NCI-H82 treated with DMSO at 0.1 percent for 48 hours (cell line): ENCODE results near the gene MPG.
"Not testable (repeated sequence)": the region's sequence is repeated elsewhere in the genome, so short reads cannot be mapped to it uniquely, and the experiment has no call there.

Experiments used
- DNase-seq: peaks from one replicate; lab custom pipeline; 2025; ENCODE audit not compliant: unreplicated experiment; lab: John Stamatoyannopoulos, UW

Gene MPG

GRCh38 chr16:77807-78443 is at the start of gene MPG:
MPG (plus strand) TSS chr16:78225; CDS start chr16:78310, 85 bp downstream.
- peak; percentile 48 for DNase-seq

- DNase-seq = not testable (repeated sequence)
Measured at GRCh38 chr16:30627-31026, 47.4 kb upstream of the MPG start.

- DNase-seq = not testable (repeated sequence)
Measured at GRCh38 chr16:33154-33876, 44.7 kb upstream of the MPG start.

GRCh38 chr16:33877-34647 is 44.0 kb upstream of the MPG start:
- no peak for DNase-seq

- DNase-seq = no peak
Measured at GRCh38 chr16:34648-34987, 43.4 kb upstream of the MPG start.

GRCh38 chr16:35011-35677 is 42.9 kb upstream of the MPG start:
- DNase-seq = no peak

- no peak for DNase-seq
Measured at GRCh38 chr16:35678-36305, 42.2 kb upstream of the MPG start.

- DNase-seq = no peak
Measured at GRCh38 chr16:36336-36984, 41.6 kb upstream of the MPG start.

- DNase-seq = no peak
Measured at GRCh38 chr16:37511-37910, 40.5 kb upstream of the MPG start.

- DNase-seq = not testable (repeated sequence)
Measured at GRCh38 chr16:38206-38605, 39.8 kb upstream of the MPG start.

GRCh38 chr16:38941-39892 is 38.8 kb upstream of the MPG start:
- no peak for DNase-seq

- DNase-seq = no peak
Measured at GRCh38 chr16:41439-42068, 36.5 kb upstream of the MPG start.

GRCh38 chr16:42069-42457 is 36.0 kb upstream of the MPG start:
- no peak for DNase-seq

- DNase-seq = no peak
Measured at GRCh38 chr16:42691-43090, 35.3 kb upstream of the MPG start.

- DNase-seq = no peak
Measured at GRCh38 chr16:43294-43693, 34.7 kb upstream of the MPG start.

GRCh38 chr16:44655-45054 is 33.4 kb upstream of the MPG start:
- no peak for DNase-seq

- DNase-seq = peak; percentile 88
Measured at GRCh38 chr16:45454-45853, 32.6 kb upstream of the MPG start.

- DNase-seq = not testable (repeated sequence)
Measured at GRCh38 chr16:46510-46909, 31.5 kb upstream of the MPG start.

GRCh38 chr16:47234-47633 is 30.8 kb upstream of the MPG start:
- DNase-seq = no peak
